CD8-positive, alpha-beta memory T cell (primary cell): Measurements from ENCODE around the gene VPS13D. TPM values are rescaled to one million over a fixed set of nuclear protein-coding genes. Genes with fewer than 3 reads are reported as not detected.

Experiments
- CTCF ChIA-PET: fragments of 350-600 bp; sonication (Branson Sonifier 250); formaldehyde crosslinking; loops from one replicate; lab custom pipeline; 2021; ENCODE audit warnings: antibody characterized with exemption; lab: Charles Lee
- POLR2A ChIA-PET: fragments of 350-600 bp; sonication (Branson Sonifier 250); formaldehyde crosslinking; loops from one replicate; lab custom pipeline; 2021; ENCODE audit warnings: antibody characterized with exemption; lab: Charles Lee
- DNase-seq, 5 donors: peaks; one replicate each; pipeline versions ENCODE4 v3.0.0 to v3.0.0-alpha.2; 2020 to 2022; ENCODE audit warnings: mixed read lengths in 1 of 5
- H3K27ac ChIP-seq: one replicate; pipeline ENCODE4 v1.7.0; 2013; ENCODE audit warnings: low read depth, mild to moderate bottlenecking, low read length, moderate library complexity
- H3K27me3 ChIP-seq: 2 replicates; pipeline ENCODE4 v1.7.0; 2013; ENCODE audit warnings: low read length, mild to moderate bottlenecking; ENCODE audit not compliant: insufficient read depth, poor library complexity, severe bottlenecking
- H3K36me3 ChIP-seq: 2 replicates; pipeline ENCODE4 v1.7.0; 2013; ENCODE audit warnings: mild to moderate bottlenecking, low read length, moderate library complexity; ENCODE audit not compliant: insufficient read depth
- H3K4me1 ChIP-seq: 2 replicates; pipeline ENCODE4 v1.7.0; 2013; ENCODE audit warnings: mild to moderate bottlenecking, low read length, moderate library complexity; ENCODE audit not compliant: insufficient read depth
- H3K4me3 ChIP-seq: 2 replicates; pipeline ENCODE4 v1.7.0; 2013; ENCODE audit warnings: mild to moderate bottlenecking, low read length
- H3K9me3 ChIP-seq: 2 replicates; pipeline ENCODE4 v1.7.0; 2013; ENCODE audit warnings: mild to moderate bottlenecking, low read length
- H3K27ac Mint-ChIP-seq, 8 donors: one replicate each; pipeline ENCODE4 v1.8.0; 2020 to 2021; ENCODE audit warnings: mixed read lengths in 8 of 8, mild to moderate bottlenecking in 6 of 8, inconsistent platforms in 3 of 8, moderate library complexity in 3 of 8
- H3K27me3 Mint-ChIP-seq, 2 donors: one replicate each; pipeline ENCODE4 v1.8.0; 2020 to 2021; ENCODE audit warnings: mixed read lengths in 2 of 2, mild to moderate bottlenecking in 1 of 2, moderate library complexity in 1 of 2
- H3K36me3 Mint-ChIP-seq, 3 donors: one replicate each; pipeline ENCODE4 v1.8.0; 2020 to 2021; ENCODE audit warnings: mixed read lengths in 3 of 3, inconsistent platforms in 1 of 3, mild to moderate bottlenecking in 1 of 3
- H3K4me1 Mint-ChIP-seq, 3 donors: one replicate each; pipeline ENCODE4 v1.8.0; 2020 to 2021; ENCODE audit warnings: mixed read lengths in 3 of 3, inconsistent platforms in 1 of 3, mild to moderate bottlenecking in 1 of 3
- H3K4me3 Mint-ChIP-seq, 7 donors: one replicate each; pipeline ENCODE4 v1.8.0; 2020 to 2021; ENCODE audit warnings: mixed read lengths in 7 of 7, mild to moderate bottlenecking in 6 of 7, moderate library complexity in 4 of 7, inconsistent platforms in 2 of 7
- H3K9me3 Mint-ChIP-seq, 5 donors: one replicate each; pipeline ENCODE4 v1.8.0; 2020 to 2022; ENCODE audit warnings: mixed read lengths in 5 of 5, mild to moderate bottlenecking in 3 of 5, moderate library complexity in 2 of 5, inconsistent platforms in 1 of 5
- polyA plus RNA-seq: library from polyadenylated mRNA; unstranded; fragments of 300-500 nt; fragmentation: Illumina TruSeq; gene quantifications from one replicate; pipeline ENCODE4 v1.2.3, GENCODE V29; 2021
- total RNA-seq, 2 experiments: library from RNA; stranded (reverse); gene quantifications; one replicate each; pipeline ENCODE4 v1.2.3, GENCODE V29; 2021

The VPS13D gene
- total and polyA plus RNA-seq, 3 experiments from 2014 or later, result 9.7 to 28.5 (median 24.1) TPM

DNA sequence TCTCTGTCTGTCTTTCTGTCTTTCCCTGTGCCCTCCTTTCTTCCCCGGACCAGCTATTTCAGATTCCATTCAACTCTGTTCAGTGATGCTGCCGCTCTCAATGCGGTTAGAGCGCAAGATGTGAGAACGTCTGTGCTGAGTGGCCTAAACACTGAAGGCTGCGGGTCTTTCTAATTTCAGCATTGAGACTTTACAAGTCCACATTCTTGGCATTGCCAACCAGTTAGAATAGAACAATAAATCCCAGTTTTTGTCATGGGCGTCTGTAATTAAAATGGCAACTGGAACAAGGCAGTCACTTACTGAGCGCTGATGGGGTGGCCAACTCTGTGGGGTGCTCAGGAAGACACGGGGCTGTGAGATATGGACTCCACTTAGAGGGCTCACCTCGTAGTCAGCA is 275.4 kb downstream of the VPS13D start:
- ChIA-PET POLR2A (no interaction called here), CTCF (no interaction called here)
- H3K4me3 Mint-ChIP-seq, result no peak overlapping the region
- Histone ChIP-seq H3K27me3 (no peaks in the 10 kb centered on the region), H3K36me3 (peaks cover 4% of the 10 kb centered on the region), H3K9me3 (no peaks in the 10 kb centered on the region), H3K27ac (no peak overlapping the region), H3K4me1 (peaks cover 16% of the 10 kb centered on the region), H3K4me3 (no peak overlapping the region)
- no peaks in the 10 kb centered on the region for H3K9me3 Mint-ChIP-seq
- peaks cover 8 to 35% (median 11%) of the 10 kb centered on the region in 3 donors for H3K4me1 Mint-ChIP-seq
- H3K27me3 Mint-ChIP-seq, result no peaks in the 10 kb centered on the region
- H3K36me3 Mint-ChIP-seq, result peaks cover 11 to 62% (median 25%) of the 10 kb centered on the region in 3 donors
- DNase-seq, result no peak
- peak overlapping the region in 4 of 8 donors; percentile 6 to 64 (median 32) for H3K27ac Mint-ChIP-seq

DNA sequence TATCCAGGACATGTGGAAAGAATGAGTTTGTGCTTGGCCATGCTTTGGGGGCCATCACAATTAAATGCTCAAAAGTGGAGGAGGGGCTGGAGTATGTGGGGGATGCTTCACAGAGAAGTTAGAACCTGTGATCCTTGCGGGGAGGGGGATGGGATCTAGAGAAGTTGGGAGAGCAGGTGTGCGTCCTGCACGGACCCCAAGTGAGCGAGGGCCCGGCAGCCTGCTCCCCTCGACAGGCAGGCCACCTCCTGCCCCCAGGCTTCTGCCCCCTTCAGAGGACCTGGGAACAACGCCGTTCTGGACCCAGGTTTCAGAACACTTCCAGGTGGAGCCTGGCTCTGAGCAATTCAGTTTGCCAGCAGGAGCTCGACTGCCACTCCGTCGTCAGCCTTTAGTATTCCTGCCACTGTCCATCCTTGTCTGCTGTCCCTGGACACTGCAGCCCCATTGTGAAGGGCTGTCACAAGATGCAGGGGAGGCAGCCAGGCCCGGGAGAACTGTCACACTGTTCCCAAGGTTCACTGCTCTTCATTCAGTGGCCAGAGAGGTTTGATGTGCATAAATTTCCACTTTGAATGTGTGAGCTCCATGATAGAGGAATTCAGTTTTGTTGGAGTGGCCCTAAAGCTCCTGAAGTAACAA is 275.9 kb downstream of the VPS13D start:
- no peaks in the 10 kb centered on the region for H3K9me3 ChIP-seq
- H3K27me3 ChIP-seq, result no peaks in the 10 kb centered on the region
- no peaks in the 10 kb centered on the region for H3K27me3 Mint-ChIP-seq
- H3K27ac Mint-ChIP-seq, result peak overlapping the region in 1 of 8 donors; percentile 57
- POLR2A ChIA-PET, result no interaction called here
- H3K9me3 Mint-ChIP-seq, result no peaks in the 10 kb centered on the region
- CTCF ChIA-PET, result interaction anchor here (1.5 kb wide), 1 partner anchor 11 kb away, joined by 4 read pairs; no protein-coding TSS in a partner anchor
- peaks cover 4% of the 10 kb centered on the region for H3K36me3 ChIP-seq
- H3K4me3 Mint-ChIP-seq, result no peak overlapping the region
- H3K4me1 ChIP-seq, result peaks cover 21% of the 10 kb centered on the region
- no peak for DNase-seq
- H3K27ac ChIP-seq, result no peak overlapping the region
- peaks cover 14 to 40% (median 16%) of the 10 kb centered on the region in 3 donors for H3K4me1 Mint-ChIP-seq
- H3K36me3 Mint-ChIP-seq, result peaks cover 16 to 65% (median 25%) of the 10 kb centered on the region in 3 donors
- no peak overlapping the region for H3K4me3 ChIP-seq

- ChIA-PET POLR2A (interaction anchor here (0.6 kb wide), 1 partner anchor 98 kb away, joined by 10 read pairs; no protein-coding TSS in a partner anchor), CTCF (interaction anchor here (1.5 kb wide), 1 partner anchor 12 kb away, joined by 4 read pairs; no protein-coding TSS in a partner anchor)
- H3K27me3 Mint-ChIP-seq, result no peaks in the 10 kb centered on the region
- no peaks in the 10 kb centered on the region for H3K9me3 Mint-ChIP-seq
- Histone ChIP-seq H3K27ac (no peak overlapping the region), H3K36me3 (peaks cover 4% of the 10 kb centered on the region), H3K4me3 (no peak overlapping the region), H3K9me3 (no peaks in the 10 kb centered on the region), H3K4me1 (peaks cover 29% of the 10 kb centered on the region), H3K27me3 (no peaks in the 10 kb centered on the region)
- no peak overlapping the region for H3K4me3 Mint-ChIP-seq
- peaks cover 21 to 48% (median 24%) of the 10 kb centered on the region in 3 donors for H3K4me1 Mint-ChIP-seq
- no peak for DNase-seq
- peaks cover 16 to 64% (median 25%) of the 10 kb centered on the region in 3 donors for H3K36me3 Mint-ChIP-seq
- no peak overlapping the region for H3K27ac Mint-ChIP-seq
These were observed 276.8 kb downstream of the VPS13D start for GRCh38 chr1:12506281-12507280.

GRCh38 chr1:12507631-12508030 is 277.8 kb downstream of the VPS13D start:
- Histone ChIP-seq H3K4me3 (no peak overlapping the region), H3K27me3 (no peaks in the 10 kb centered on the region), H3K36me3 (peaks cover 4% of the 10 kb centered on the region), H3K9me3 (no peaks in the 10 kb centered on the region), H3K4me1 (peaks cover 35% of the 10 kb centered on the region), H3K27ac (no peak overlapping the region)
- Mint-ChIP-seq H3K27me3 (no peaks in the 10 kb centered on the region), H3K9me3 (no peaks in the 10 kb centered on the region), H3K36me3 (peaks cover 16 to 56% (median 22%) of the 10 kb centered on the region in 3 donors), H3K4me1 (peaks cover 26 to 46% (median 31%) of the 10 kb centered on the region in 3 donors), H3K4me3 (no peak overlapping the region), H3K27ac (peak overlapping the region in 2 of 8 donors; percentile 42 to 79)
- DNase-seq, result no peak
- POLR2A ChIA-PET, result no interaction called here
- CTCF ChIA-PET, result interaction anchor here (1.5 kb wide), 1 partner anchor 13 kb away, joined by 4 read pairs; no protein-coding TSS in a partner anchor

DNA sequence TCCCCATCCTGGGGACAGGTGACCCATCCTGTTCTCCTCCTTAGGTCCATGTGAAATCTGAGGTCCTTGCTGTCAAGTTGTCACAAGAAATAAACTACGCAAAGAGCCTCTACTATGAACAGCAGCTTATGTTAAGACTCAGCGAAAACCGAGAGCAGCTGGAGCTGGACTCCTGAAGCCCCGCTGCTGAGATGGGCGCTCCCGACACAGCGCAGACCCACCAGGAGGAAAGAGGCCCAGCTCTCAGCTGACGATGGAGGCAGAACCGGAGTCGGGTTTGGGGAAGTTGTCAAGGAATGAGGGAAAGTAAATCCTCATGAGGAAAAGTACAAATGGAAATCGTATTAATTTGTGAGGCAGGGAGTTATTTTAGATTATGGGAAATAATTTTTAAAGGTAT is 279.0 kb downstream of the VPS13D start:
- Histone ChIP-seq H3K4me3 (no peak overlapping the region), H3K27me3 (no peaks in the 10 kb centered on the region), H3K27ac (no peak overlapping the region), H3K9me3 (no peaks in the 10 kb centered on the region), H3K4me1 (peaks cover 35% of the 10 kb centered on the region), H3K36me3 (peaks cover 4% of the 10 kb centered on the region)
- DNase-seq, result no peak
- no peaks in the 10 kb centered on the region for H3K9me3 Mint-ChIP-seq
- no peaks in the 10 kb centered on the region for H3K27me3 Mint-ChIP-seq
- peaks cover 16 to 55% (median 24%) of the 10 kb centered on the region in 3 donors for H3K36me3 Mint-ChIP-seq
- CTCF ChIA-PET, result no interaction called here
- H3K4me3 Mint-ChIP-seq, result peak overlapping the region in 1 of 7 donors; percentile 34
- peak overlapping the region in 5 of 8 donors; percentile 16 to 87 (median 54) for H3K27ac Mint-ChIP-seq
- H3K4me1 Mint-ChIP-seq, result peaks cover 26 to 52% (median 43%) of the 10 kb centered on the region in 3 donors
- POLR2A ChIA-PET, result no interaction called here

- Histone ChIP-seq H3K36me3 (peaks cover 4% of the 10 kb centered on the region), H3K27ac (peak overlapping the region; percentile 53), H3K4me3 (peak overlapping the region; percentile 45), H3K9me3 (no peaks in the 10 kb centered on the region), H3K27me3 (no peaks in the 10 kb centered on the region), H3K4me1 (peaks cover 35% of the 10 kb centered on the region)
- Mint-ChIP-seq H3K9me3 (no peaks in the 10 kb centered on the region), H3K36me3 (peaks cover 16 to 41% (median 18%) of the 10 kb centered on the region in 3 donors), H3K4me3 (peak overlapping the region; percentile 69 to 86 (median 77)), H3K27ac (peak overlapping the region; percentile 90 to 98 (median 96)), H3K4me1 (peaks cover 29 to 52% (median 43%) of the 10 kb centered on the region in 3 donors), H3K27me3 (no peaks in the 10 kb centered on the region)
- CTCF ChIA-PET, result interaction anchor here (0.7 to 2.9 kb wide), 4 partner anchors 52 to 282 kb away, joined by 3 to 22 read pairs (median 4); partner anchors contain the start of gene DHRS3
- DNase-seq, result no peak
- POLR2A ChIA-PET, result interaction anchor here (0.6 to 1.0 kb wide), 2 partner anchors 93 to 183 kb away, joined by 3 read pairs; no protein-coding TSS in a partner anchor
These were observed 281.3 kb downstream of the VPS13D start for GRCh38 chr1:12511128-12511484.

DNA sequence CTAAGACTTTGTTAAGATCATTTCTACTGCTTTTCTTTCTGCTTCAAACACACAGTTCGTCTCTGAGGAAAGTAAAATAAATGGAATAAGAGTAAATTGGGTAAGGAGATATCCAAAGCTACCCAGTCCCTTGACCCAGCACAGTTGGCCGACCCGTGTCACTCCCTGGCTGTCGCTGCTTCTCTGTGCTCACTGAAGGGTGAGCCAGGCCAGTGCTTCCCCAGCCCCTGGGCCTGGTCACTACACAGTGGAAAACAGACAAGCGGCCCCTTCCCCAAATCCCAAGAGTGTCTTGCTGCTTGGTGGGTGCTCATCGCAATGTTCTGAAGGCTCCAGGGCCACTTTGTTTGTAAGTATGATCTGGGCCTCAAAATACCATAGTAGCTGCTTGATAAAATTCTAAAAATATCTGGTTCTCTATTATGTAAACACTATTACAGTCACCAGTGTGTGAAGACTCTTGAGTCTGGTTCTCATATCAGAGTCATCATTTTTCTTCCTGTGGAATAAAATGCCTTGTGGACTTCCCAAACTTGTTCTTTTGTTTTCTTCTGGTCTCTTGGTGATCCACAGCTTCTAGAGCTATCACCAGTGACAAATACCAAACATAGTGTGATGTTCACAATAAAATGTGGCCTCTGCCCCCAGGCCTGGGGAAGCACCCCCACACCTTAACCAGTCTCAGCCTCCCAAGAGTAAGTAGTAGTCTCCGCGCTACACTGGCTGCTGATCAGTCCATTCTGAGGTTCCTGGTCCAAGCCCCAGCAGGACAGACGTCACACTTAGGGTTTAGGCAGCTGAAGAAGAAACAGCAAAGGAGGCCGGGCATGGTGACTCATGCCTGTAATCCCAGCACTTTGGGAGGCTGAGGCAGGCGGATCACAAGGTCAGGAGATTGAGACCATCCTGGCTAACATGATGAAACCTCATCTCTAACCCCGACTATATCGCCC is 282.0 kb downstream of the VPS13D start:
- Histone ChIP-seq H3K27ac (peak overlapping the region; percentile 53), H3K4me1 (peaks cover 35% of the 10 kb centered on the region), H3K9me3 (no peaks in the 10 kb centered on the region), H3K4me3 (peak overlapping the region; percentile 45), H3K36me3 (peaks cover 4% of the 10 kb centered on the region), H3K27me3 (no peaks in the 10 kb centered on the region)
- no peaks in the 10 kb centered on the region for H3K9me3 Mint-ChIP-seq
- H3K36me3 Mint-ChIP-seq, result peaks cover 16 to 36% (median 19%) of the 10 kb centered on the region in 3 donors
- H3K27me3 Mint-ChIP-seq, result no peaks in the 10 kb centered on the region
- peak overlapping the region; percentile 37 to 83 (median 73) for H3K4me3 Mint-ChIP-seq
- H3K27ac Mint-ChIP-seq, result peak overlapping the region; percentile 42 to 97 (median 84)
- ChIA-PET CTCF (interaction anchor here (0.7 to 2.9 kb wide), 4 partner anchors 53 to 283 kb away, joined by 3 to 22 read pairs (median 4); partner anchors contain the start of gene DHRS3), POLR2A (interaction anchor here (0.6 to 1.0 kb wide), 2 partner anchors 92 to 184 kb away, joined by 3 read pairs; no protein-coding TSS in a partner anchor)
- no peak for DNase-seq
- H3K4me1 Mint-ChIP-seq, result peaks cover 29 to 52% (median 43%) of the 10 kb centered on the region in 3 donors
